ENCODE data around the gene SLC35G3. TPM values are rescaled to one million over a fixed set of nuclear protein-coding genes. Genes with fewer than 3 reads are reported as not detected.

The SLC35G3 gene
- total and polyA plus RNA-seq, 2 of the 13 experiments (the other 11 are each of a cell fraction or from before 2014, with no cell fraction given) = not detected

DNA sequence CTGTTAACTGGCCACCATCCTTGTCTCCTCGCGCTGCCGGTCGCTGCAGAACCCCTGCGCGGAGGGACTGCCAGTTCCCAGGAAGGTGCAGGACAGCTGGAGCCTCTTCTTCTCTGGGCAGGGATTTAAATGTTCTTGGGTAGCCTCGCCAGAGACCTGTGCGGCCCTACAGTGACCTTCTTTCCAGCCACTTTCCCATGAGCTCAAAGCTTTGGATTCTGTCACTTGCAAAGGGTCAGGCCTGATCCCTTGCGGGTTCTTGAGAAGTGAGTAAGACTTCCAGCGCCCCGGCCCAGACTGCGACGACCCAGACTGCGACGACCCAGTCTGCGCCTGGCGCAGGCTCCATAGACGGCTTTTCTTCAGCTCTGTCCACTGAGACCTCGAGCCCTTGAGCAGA lies 47.3 kb upstream of the SLC35G3 start:
- H3K4me3 ChIP-seq (replicated peaks in 1 of 3; ENCODE audit: insufficient read depth in 1 of 3, low read depth in 2 of 3, low read length in 3 of 3) = no peak overlapping the region
- FAIRE-seq = no peak
- no peaks in the 10 kb centered on the region for H3K79me2 ChIP-seq (ENCODE audit: insufficient read depth, low read length)
- no peaks in the 10 kb centered on the region for H3K36me3 ChIP-seq (replicated peaks in 1 of 2; ENCODE audit: control insufficient read depth in 1 of 2, insufficient read depth in 2 of 2, low read length in 2 of 2)
- in situ Hi-C loops (cut with HindIII; ENCODE audit: extremely low pct_ligation_motif_present, low pct_unique_long_range_greater_than_20kb) (no loop called here), intact Hi-C loops (cut with micrococcal nuclease; ENCODE audit: unreplicated experiment) (no loop called here)
- no peaks in the 10 kb centered on the region for H3K9me3 ChIP-seq (ENCODE audit: low read length)
- H2AFZ ChIP-seq (ENCODE audit: low read length) = no peak overlapping the region
- peak overlapping the region; percentile 87 for H3K4me2 ChIP-seq (ENCODE audit: low read depth, low read length)
- no peak overlapping the region for H3K9ac ChIP-seq (ENCODE audit: insufficient read depth, low read depth, low read length)
- no peak for TF ChIP-seq ZNF766 (CRISPR knock-in tag; IDR thresholded peaks at IDR 0.05; ENCODE audit: borderline replicate concordance)
- TF ChIP-seq, protein P1, sequence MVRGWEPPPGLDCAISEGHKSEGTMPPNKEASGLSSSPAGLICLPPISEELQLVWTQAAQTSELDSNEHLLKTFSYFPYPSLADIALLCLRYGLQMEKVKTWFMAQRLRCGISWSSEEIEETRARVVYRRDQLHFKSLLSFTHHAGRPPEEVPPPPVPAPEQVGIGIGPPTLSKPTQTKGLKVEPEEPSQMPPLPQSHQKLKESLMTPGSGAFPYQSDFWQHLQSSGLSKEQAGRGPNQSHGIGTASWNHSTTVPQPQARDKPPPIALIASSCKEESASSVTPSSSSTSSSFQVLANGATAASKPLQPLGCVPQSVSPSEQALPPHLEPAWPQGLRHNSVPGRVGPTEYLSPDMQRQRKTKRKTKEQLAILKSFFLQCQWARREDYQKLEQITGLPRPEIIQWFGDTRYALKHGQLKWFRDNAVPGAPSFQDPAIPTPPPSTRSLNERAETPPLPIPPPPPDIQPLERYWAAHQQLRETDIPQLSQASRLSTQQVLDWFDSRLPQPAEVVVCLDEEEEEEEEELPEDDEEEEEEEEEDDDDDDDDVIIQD (CRISPR knock-in tag; IDR thresholded peaks at IDR 0.05; ENCODE audit: low read depth) = no peak
- no peak for TF ChIP-seq MED13 (CRISPR knock-in tag; IDR thresholded peaks at IDR 0.05)
- TF ChIP-seq ZNF451 (CRISPR knock-in tag; IDR thresholded peaks at IDR 0.05) = no peak
- TF ChIP-seq SRY (CRISPR knock-in tag; IDR thresholded peaks at IDR 0.05) = no peak
- TF ChIP-seq SP140L (CRISPR knock-in tag; IDR thresholded peaks at IDR 0.05; ENCODE audit: borderline replicate concordance) = no peak
- no peak for TF ChIP-seq POLR2A (IDR thresholded peaks at IDR 0.05; ENCODE audit: insufficient read depth in 1 of 2, low read depth in 2 of 2, low read length in 2 of 2)
- no peak for TF ChIP-seq ZNF30 (CRISPR knock-in tag; IDR thresholded peaks at IDR 0.05)
- TF ChIP-seq KLF9 (CRISPR knock-in tag; IDR thresholded peaks at IDR 0.05; ENCODE audit: low read depth) = no peak
- no peak for TF ChIP-seq TAF1 (CRISPR knock-in tag; IDR thresholded peaks at IDR 0.05)
- TF ChIP-seq SNAPC2 (CRISPR knock-in tag; IDR thresholded peaks at IDR 0.05) = no peak
- TF ChIP-seq PRDM4 (CRISPR knock-in tag; IDR thresholded peaks at IDR 0.05; ENCODE audit: borderline replicate concordance) = no peak
- TF ChIP-seq, protein P2, sequence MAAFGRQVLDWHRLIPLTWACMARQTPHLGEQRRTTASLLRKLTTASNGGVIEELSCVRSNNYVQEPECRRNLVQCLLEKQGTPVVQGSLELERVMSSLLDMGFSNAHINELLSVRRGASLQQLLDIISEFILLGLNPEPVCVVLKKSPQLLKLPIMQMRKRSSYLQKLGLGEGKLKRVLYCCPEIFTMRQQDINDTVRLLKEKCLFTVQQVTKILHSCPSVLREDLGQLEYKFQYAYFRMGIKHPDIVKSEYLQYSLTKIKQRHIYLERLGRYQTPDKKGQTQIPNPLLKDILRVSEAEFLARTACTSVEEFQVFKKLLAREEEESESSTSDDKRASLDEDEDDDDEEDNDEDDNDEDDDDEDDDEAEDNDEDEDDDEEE (CRISPR knock-in tag; IDR thresholded peaks at IDR 0.05) = no peak
- no peak for TF ChIP-seq RAD21 (CRISPR knock-in tag; IDR thresholded peaks at IDR 0.05)
- no peak for TF ChIP-seq CHD2 (IDR thresholded peaks at IDR 0.05; ENCODE audit: low read depth, low read length)
- TF ChIP-seq, protein P3, sequence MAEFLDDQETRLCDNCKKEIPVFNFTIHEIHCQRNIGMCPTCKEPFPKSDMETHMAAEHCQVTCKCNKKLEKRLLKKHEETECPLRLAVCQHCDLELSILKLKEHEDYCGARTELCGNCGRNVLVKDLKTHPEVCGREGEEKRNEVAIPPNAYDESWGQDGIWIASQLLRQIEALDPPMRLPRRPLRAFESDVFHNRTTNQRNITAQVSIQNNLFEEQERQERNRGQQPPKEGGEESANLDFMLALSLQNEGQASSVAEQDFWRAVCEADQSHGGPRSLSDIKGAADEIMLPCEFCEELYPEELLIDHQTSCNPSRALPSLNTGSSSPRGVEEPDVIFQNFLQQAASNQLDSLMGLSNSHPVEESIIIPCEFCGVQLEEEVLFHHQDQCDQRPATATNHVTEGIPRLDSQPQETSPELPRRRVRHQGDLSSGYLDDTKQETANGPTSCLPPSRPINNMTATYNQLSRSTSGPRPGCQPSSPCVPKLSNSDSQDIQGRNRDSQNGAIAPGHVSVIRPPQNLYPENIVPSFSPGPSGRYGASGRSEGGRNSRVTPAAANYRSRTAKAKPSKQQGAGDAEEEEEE (CRISPR knock-in tag; IDR thresholded peaks at IDR 0.05; ENCODE audit: borderline replicate concordance) = no peak
- no peak for TF ChIP-seq ELK4 (CRISPR knock-in tag; IDR thresholded peaks at IDR 0.05; ENCODE audit: borderline replicate concordance)
- TF ChIP-seq ZNF33A (CRISPR knock-in tag; IDR thresholded peaks at IDR 0.05; ENCODE audit: borderline replicate concordance) = no peak
- TF ChIP-seq RARA (CRISPR knock-in tag; IDR thresholded peaks at IDR 0.05) = no peak
- no peak for TF ChIP-seq RORA (CRISPR knock-in tag; IDR thresholded peaks at IDR 0.05)
- no peak overlapping the region for H3K27ac ChIP-seq (ENCODE audit: extremely low read length, insufficient read depth, low read length)
- ChIA-PET POLR2A (no interaction called here), CTCF (ENCODE audit: low intra/inter-chr PET ratio, low total read pairs) (no interaction called here)
- no peak for DNase-seq (ENCODE audit: low spot score)
- peaks cover 0 to 12% of the 10 kb centered on the region in 2 experiments; a peak in 2 of 5 replicates for H3K27me3 ChIP-seq (ENCODE audit: control insufficient read depth in 1 of 2, insufficient read depth in 2 of 2, low read length in 2 of 2)
- BruUV-seq (replicated peaks) = no TSS peak
- 95% methylated on average over 17 of the region's 19 CpGs for WGBS (ENCODE audit: low lambda C conversion rate)
- no peaks in the 10 kb centered on the region for H4K20me1 ChIP-seq (ENCODE audit: insufficient read depth, low read length)
- no peak for ATAC-seq
- peaks cover 9% of the 10 kb centered on the region for H3K4me1 ChIP-seq (ENCODE audit: insufficient read depth, low read length)
